Type B pancreatic cell (in vitro differentiated cells): ENCODE data around the gene TCP1. TPM values are rescaled to one million over a fixed set of nuclear protein-coding genes. Genes with fewer than 3 reads are reported as not detected.

Experiments used
- DNase-seq: peaks from one replicate; pipeline ENCODE4 v3.0.0; 2021; ENCODE audit warnings: mixed read lengths; ENCODE audit not compliant: unreplicated experiment; ENCODE audit errors: extremely low spot score
- H3K27ac Mint-ChIP-seq: 2 replicates; pipeline ENCODE4 v1.8.0; 2021; ENCODE audit warnings: mild to moderate bottlenecking, mixed read lengths
- H3K27me3 Mint-ChIP-seq: 2 replicates; pipeline ENCODE4 v1.8.0; 2021; ENCODE audit warnings: mixed read lengths
- H3K36me3 Mint-ChIP-seq: 2 replicates; pipeline ENCODE4 v1.8.0; 2021; ENCODE audit warnings: mixed read lengths
- H3K4me1 Mint-ChIP-seq: one replicate; pipeline ENCODE4 v1.8.0; 2021; ENCODE audit warnings: mixed read lengths; ENCODE audit not compliant: unreplicated experiment
- H3K4me3 Mint-ChIP-seq: 2 replicates; pipeline ENCODE4 v1.8.0; 2021; ENCODE audit warnings: mild to moderate bottlenecking, mixed read lengths
- H3K9me3 Mint-ChIP-seq: 2 replicates; pipeline ENCODE4 v1.8.0; 2021; ENCODE audit warnings: mixed read lengths
- total RNA-seq: library from RNA; stranded (reverse); gene quantifications from 2 replicates; pipeline ENCODE4 v1.2.1, GENCODE V29; 2021; ENCODE audit warnings: low replicate concordance
- TF ChIP-seq, protein P1 (sequence below): fragments of 200-600 bp; sonication (generic); conservative IDR thresholded peaks from 2 replicates; pipeline ENCODE4 v1.5.0; 2021; ENCODE audit warnings: antibody characterized with exemption, mild to moderate bottlenecking

Gene TCP1
- total RNA-seq, 1 donor from 2014 or later: 235 TPM

DNA sequence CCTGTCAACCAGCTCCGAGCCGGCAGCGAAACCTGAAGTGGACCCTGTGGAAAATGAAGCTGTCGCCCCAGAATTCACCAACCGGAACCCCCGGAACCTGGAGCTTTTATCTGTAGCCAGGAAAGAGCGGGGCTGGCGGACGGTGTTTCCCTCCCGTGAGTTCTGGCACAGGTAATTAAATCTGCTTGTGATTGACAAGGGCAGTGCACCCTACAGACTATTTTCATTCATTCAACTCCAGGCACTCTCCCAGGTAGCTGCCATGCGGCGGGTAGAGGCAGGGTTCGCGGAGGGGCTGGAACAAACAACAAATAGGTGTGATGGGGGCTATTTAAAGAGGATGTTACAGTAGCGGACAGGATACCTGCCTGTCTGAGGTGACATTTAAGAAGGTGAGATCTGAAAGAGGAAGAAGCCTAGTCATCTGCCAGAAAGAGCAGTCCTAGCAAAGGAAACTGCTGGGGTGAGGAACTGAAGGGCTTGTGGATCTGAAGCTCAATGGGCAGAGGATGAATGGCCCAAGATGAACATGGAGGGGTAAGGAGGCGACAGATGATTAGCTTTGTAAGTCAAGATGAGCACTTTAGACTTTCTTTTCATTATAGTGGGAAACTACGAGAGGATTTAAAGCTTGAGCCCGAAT is 1.7 kb upstream of the TCP1 start:
- Mint-ChIP-seq H3K27me3 (no peaks in the 10 kb centered on the region), H3K27ac (peak overlapping the region; percentile 100), H3K4me3 (peak overlapping the region; percentile 100), H3K36me3 (peaks cover 19% of the 10 kb centered on the region), H3K4me1 (peaks cover 26% of the 10 kb centered on the region), H3K9me3 (no peaks in the 10 kb centered on the region)
- TF ChIP-seq, protein P1, sequence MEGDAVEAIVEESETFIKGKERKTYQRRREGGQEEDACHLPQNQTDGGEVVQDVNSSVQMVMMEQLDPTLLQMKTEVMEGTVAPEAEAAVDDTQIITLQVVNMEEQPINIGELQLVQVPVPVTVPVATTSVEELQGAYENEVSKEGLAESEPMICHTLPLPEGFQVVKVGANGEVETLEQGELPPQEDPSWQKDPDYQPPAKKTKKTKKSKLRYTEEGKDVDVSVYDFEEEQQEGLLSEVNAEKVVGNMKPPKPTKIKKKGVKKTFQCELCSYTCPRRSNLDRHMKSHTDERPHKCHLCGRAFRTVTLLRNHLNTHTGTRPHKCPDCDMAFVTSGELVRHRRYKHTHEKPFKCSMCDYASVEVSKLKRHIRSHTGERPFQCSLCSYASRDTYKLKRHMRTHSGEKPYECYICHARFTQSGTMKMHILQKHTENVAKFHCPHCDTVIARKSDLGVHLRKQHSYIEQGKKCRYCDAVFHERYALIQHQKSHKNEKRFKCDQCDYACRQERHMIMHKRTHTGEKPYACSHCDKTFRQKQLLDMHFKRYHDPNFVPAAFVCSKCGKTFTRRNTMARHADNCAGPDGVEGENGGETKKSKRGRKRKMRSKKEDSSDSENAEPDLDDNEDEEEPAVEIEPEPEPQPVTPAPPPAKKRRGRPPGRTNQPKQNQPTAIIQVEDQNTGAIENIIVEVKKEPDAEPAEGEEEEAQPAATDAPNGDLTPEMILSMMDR: no peak
- DNase-seq: no peak

DNA sequence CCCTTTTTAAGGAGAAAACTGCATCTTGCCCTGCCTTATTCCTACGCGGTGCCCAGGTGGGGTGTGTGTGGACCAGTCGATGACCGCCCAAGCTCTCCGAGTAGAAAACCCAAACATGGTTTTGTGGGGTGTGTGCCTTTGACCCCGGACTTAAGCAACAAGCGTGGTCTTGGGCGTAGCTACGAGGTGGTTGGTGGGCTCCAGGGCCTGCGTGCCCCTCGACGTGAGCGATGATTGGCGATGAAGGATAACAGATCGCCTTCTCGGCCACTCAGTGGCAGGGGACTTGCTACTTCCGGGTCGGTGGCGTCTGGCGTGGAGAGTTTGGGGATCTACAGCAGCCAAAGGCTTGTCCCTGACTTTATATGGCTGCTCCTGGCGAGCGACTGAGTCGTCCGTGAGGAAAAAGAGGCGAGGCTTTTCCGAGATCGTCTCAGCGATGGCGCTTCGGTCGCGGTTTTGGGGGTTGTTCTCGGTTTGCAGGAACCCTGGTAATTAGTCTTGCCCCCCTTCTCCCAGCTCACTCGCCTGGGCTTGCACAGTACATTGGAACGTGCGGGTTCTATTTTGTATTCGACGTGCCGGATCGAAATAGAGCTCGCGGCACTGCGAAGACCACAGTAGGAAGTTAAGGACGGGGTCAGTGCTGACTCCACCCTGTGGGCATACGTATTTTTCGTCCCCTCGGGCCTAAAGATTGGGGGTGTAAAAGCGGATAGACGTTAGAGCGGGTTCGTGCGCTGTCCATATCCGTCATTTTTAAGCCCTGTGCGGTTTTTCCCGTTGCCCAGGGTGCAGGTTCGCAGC is 950 bp upstream of the TCP1 start, which contains the start of gene MRPL18:
TSS of gene MRPL18 (plus strand) at position 319 of the 807 bp plus-strand sequence. CDS start at position 440, 121 bp downstream.
- Mint-ChIP-seq H3K27ac (peak within 1 kb of the TSS; percentile 100), H3K36me3 (peaks cover 23% of the 10 kb centered on the region), H3K9me3 (no peaks in the 10 kb centered on the region), H3K4me1 (peaks cover 26% of the 10 kb centered on the region), H3K4me3 (peak within 1 kb of the TSS; percentile 100), H3K27me3 (no peaks in the 10 kb centered on the region)
- TF ChIP-seq, protein P1: no peak
- peak; percentile 85 for DNase-seq

DNA sequence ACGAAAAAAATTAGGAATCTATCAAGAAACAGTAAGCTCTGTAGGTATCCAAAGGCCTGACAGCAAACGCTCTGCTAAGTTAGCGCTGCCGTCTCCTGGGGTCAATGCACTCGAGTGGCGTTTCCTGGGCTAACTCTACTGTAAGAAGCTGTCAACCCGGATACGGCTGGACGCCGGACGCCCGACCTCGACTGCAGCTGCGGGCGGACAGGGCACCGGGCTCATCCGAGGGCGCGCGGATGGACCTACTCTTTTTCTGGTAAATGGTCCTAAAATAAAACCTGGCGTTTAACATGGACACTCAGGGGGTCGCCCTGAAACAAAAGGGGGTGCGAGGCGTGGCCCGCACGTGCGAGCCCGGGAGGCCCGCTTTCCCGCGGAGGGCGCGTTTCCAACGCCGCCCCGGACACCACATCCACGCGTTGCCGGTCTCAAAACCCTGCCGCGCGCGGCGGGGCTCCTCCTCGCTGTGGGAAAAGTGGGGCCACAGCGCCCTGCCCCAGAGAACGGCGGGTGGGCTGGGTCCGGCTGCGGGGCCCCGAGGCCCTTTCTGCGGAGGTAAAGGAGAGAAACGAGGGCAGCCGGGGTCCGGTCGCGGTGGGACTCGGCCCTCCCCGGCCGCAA is 537 bp downstream of the TCP1 start:
- TF ChIP-seq, protein P1: no peak
- Mint-ChIP-seq H3K27ac (peak overlapping the region; percentile 100), H3K9me3 (no peaks in the 10 kb centered on the region), H3K36me3 (peaks cover 29% of the 10 kb centered on the region), H3K27me3 (no peaks in the 10 kb centered on the region), H3K4me3 (peak overlapping the region; percentile 100), H3K4me1 (peaks cover 26% of the 10 kb centered on the region)
- no peak for DNase-seq

DNA sequence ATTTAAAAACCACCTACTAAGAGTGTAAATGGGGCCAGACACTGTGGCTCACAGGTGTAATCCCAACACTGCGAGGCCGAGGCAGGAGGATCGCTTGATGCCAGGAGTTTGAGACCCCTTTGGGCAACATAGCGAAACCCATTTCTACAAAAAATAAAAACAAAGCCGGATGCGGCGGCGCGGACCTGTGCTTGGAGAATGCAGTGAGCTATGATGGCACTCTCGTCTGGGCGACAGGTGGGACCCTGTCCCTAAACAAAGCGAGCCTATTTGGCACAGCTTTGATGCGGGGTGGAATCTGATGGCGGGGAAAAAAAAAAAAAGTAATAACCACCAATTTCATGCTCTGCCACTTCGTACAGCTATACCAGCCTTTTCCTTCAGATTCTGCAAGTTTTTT is 1.1 kb downstream of the TCP1 start:
- TF ChIP-seq, protein P1: no peak
- Mint-ChIP-seq H3K9me3 (no peaks in the 10 kb centered on the region), H3K4me3 (peak overlapping the region; percentile 100), H3K4me1 (peaks cover 26% of the 10 kb centered on the region), H3K36me3 (peaks cover 29% of the 10 kb centered on the region), H3K27ac (peak overlapping the region; percentile 84), H3K27me3 (no peaks in the 10 kb centered on the region)
- no peak for DNase-seq

GRCh38 chr6:159778542-159779103 is 10.8 kb downstream of the TCP1 start:
- no peak for DNase-seq
- TF ChIP-seq, protein P1: no peak
- no peak overlapping the region for H3K4me3 Mint-ChIP-seq
- no peak overlapping the region for H3K27ac Mint-ChIP-seq
- no peaks in the 10 kb centered on the region for H3K27me3 Mint-ChIP-seq
- H3K36me3 Mint-ChIP-seq: peaks cover 41% of the 10 kb centered on the region
- H3K9me3 Mint-ChIP-seq: no peaks in the 10 kb centered on the region
- no peaks in the 10 kb centered on the region for H3K4me1 Mint-ChIP-seq
